ENCODE data around the gene IFFO2.

- TF ChIP-seq EZH2 (IDR thresholded peaks at IDR 0.05; ENCODE audit: borderline replicate concordance, low read length) (no peak), CTCF (IDR thresholded peaks at IDR 0.05; ENCODE audit: low read length) (no peak)
Measured at GRCh38 chr1:18945401-18945849, 11.1 kb downstream of the IFFO2 start.

Data from OCI-LY1 (cell line).